Mesothelial cell of epicardium (in vitro differentiated cells): ENCODE data around the gene LBHD2. TPM values are rescaled to one million over a fixed set of nuclear protein-coding genes. Genes with fewer than 3 reads are reported as not detected.

Experiments used
- DNase-seq, 2 experiments: peaks; one replicate each; pipeline ENCODE4 v3.0.0; 2021; ENCODE audit warnings: low spot score in 2 of 2; ENCODE audit not compliant: unreplicated experiment in 2 of 2
- H3K27ac Mint-ChIP-seq: 2 replicates; pipeline ENCODE4 v1.8.0; 2021; ENCODE audit warnings: mixed read lengths
- H3K27me3 Mint-ChIP-seq: 2 replicates; pipeline ENCODE4 v1.8.0; 2021; ENCODE audit warnings: low read depth, mixed read lengths
- H3K36me3 Mint-ChIP-seq: 2 replicates; pipeline ENCODE4 v1.8.0; 2021; ENCODE audit warnings: mixed read lengths
- H3K4me1 Mint-ChIP-seq: 2 replicates; pipeline ENCODE4 v1.8.0; 2021; ENCODE audit warnings: mixed read lengths
- H3K4me3 Mint-ChIP-seq: 2 replicates; pipeline ENCODE4 v1.8.0; 2021; ENCODE audit warnings: mild to moderate bottlenecking, moderate library complexity, mixed read lengths
- H3K9me3 Mint-ChIP-seq: 2 replicates; pipeline ENCODE4 v1.8.0; 2021; ENCODE audit warnings: mixed read lengths
- total RNA-seq: library from RNA; stranded (reverse); gene quantifications from 3 replicates; pipeline ENCODE4 v1.2.1, GENCODE V29; 2021
- TF ChIP-seq, protein P1 (sequence below): fragments of 200-600 bp; sonication (generic); IDR thresholded peaks from one replicate; pipeline ENCODE4 v1.5.0; 2021; ENCODE audit warnings: antibody characterized with exemption; ENCODE audit not compliant: unreplicated experiment

The LBHD2 gene
- total RNA-seq, 1 donor from 2014 or later: not detected

DNA sequence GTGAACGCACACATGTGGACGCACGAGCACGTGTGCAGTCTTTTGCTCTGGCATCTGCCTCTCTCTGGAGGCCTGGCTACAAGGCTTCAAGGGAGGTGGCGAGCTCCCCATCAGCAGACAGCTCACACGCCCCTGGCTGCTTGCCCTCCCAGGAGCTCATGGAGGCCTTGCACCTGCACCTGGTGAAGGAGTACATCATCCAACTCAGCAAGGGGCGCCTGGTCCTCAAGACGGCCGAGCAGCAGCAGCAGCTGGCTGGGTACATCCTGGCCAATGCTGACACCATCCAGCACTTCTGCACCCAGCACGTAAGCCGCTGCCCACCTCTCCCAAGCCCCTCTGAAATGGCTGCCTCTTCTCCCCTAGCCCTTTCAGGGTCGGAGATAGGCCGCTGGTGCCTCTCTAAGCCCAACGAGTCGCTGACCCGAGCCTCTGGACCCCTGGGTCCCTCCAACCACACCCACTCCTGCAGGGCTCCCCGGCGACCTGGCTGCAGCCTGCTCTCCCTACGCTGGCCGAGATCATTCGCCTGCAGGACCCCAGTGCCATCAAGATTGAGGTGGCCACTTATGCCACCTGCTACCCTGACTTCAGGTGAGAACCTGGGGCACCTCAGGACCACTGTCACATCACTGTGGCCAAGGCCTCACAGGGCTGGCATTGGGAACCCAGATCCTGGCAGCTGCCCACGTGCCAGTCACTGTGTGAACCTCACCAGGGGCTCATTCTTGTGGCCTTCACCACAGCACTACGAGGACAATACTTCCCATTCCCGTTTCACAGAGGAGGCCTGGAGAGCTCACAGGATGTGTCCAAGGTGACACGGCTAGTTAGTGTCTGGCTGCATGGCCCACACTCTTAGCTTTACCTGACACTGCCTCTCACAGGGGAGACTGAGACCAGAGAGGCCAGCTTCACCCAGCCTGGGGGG is 49.5 kb downstream of the LBHD2 start:
- Mint-ChIP-seq H3K27me3 (no peaks in the 10 kb centered on the region), H3K36me3 (peaks cover 26% of the 10 kb centered on the region), H3K9me3 (no peaks in the 10 kb centered on the region), H3K4me1 (peaks cover 55% of the 10 kb centered on the region), H3K4me3 (no peak overlapping the region), H3K27ac (no peak overlapping the region)
- no peak for DNase-seq
- TF ChIP-seq, protein P1, sequence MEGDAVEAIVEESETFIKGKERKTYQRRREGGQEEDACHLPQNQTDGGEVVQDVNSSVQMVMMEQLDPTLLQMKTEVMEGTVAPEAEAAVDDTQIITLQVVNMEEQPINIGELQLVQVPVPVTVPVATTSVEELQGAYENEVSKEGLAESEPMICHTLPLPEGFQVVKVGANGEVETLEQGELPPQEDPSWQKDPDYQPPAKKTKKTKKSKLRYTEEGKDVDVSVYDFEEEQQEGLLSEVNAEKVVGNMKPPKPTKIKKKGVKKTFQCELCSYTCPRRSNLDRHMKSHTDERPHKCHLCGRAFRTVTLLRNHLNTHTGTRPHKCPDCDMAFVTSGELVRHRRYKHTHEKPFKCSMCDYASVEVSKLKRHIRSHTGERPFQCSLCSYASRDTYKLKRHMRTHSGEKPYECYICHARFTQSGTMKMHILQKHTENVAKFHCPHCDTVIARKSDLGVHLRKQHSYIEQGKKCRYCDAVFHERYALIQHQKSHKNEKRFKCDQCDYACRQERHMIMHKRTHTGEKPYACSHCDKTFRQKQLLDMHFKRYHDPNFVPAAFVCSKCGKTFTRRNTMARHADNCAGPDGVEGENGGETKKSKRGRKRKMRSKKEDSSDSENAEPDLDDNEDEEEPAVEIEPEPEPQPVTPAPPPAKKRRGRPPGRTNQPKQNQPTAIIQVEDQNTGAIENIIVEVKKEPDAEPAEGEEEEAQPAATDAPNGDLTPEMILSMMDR: no peak

DNA sequence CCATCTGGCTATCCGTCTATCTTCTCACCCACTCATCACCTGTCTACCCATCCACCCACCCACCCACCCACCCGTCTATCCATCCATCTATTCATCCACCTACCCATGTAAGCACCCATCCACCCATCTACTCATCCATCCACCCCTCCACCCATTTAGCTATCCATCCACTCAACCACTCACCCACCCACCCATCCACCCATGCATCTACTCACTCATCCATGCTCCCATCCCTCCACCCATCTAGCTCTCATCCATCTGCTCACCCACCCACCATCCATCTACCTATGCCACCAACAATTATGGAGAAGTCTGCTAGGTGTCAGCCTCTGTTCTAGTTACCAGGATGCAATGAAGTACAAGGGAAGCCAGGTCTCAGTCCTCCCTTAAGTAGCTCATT is 50.4 kb downstream of the LBHD2 start:
- H3K4me3 Mint-ChIP-seq: no peak overlapping the region
- H3K4me1 Mint-ChIP-seq: peaks cover 52% of the 10 kb centered on the region
- DNase-seq: no peak
- H3K27ac Mint-ChIP-seq: no peak overlapping the region
- no peaks in the 10 kb centered on the region for H3K9me3 Mint-ChIP-seq
- TF ChIP-seq, protein P1: no peak
- H3K36me3 Mint-ChIP-seq: peaks cover 26% of the 10 kb centered on the region
- no peaks in the 10 kb centered on the region for H3K27me3 Mint-ChIP-seq

DNA sequence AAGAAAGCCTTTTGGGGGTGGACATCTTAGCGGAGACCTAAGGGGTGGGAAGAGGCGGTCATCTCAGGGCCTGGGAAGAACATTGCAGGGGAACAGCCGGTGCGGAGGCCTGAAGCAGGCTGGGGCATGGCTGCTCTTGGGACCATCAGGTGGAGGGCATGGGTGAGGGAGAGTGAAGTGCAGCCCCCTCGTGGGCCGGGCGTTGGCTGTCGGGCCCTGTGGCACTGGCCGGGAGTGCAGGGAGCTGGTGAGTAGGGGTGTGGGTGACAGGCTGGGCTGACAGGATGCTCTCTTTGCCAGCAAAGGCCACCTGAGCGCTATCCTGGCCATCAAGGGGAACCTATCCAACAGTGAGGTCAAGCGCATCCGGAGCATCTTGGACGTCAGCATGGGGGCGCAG is 50.9 kb downstream of the LBHD2 start:
- TF ChIP-seq, protein P1: no peak
- DNase-seq: no peak
- Mint-ChIP-seq H3K36me3 (peaks cover 26% of the 10 kb centered on the region), H3K27me3 (no peaks in the 10 kb centered on the region), H3K4me1 (peaks cover 52% of the 10 kb centered on the region), H3K27ac (no peak overlapping the region), H3K9me3 (no peaks in the 10 kb centered on the region), H3K4me3 (no peak overlapping the region)

DNA sequence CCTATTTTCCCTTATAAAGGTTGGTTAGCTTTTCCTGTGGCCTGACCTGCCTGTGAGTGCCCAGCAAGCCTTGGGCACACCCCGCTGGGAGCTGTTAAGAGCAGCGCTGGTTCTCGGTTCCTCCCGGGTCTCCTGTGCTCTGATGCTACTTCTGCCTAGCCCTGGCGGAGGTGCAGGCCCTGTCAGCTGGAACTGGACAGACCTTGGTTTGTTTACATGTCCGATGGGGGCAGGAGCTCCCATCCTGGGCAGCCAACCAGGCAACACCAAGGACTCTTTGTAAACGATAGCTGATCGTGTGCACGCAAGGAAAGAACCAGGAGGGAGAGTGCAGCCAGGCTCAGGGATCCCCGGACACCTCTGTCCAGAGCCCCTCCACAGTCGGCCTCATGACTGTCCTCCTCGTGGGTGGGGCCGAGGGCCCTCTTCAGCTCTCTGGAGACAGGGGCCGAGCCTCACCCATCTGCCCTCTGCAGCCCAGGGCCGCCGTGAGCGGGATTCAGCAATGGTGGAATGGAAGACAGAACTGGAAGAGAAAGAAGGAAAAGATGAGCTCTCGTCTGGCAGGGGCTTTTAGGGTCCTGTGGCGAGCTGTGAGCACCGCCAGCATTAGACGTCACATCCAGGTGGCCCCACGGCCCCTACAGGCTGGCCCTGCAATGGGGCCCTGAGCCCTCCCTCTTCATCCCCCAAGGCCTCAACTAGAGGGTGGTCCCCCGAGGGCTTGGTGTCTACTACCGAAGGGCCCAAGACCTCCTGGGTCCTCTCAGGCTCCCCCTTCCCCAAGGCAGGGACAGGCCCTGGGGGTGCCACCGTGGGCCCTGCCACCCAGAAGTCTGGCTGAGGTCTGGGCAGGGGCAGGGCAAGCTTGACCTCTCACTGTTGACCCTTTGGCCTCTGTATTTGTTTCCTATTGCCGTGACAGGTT is 51.6 kb downstream of the LBHD2 start:
- TF ChIP-seq, protein P1: no peak
- peaks cover 26% of the 10 kb centered on the region for H3K36me3 Mint-ChIP-seq
- no peaks in the 10 kb centered on the region for H3K9me3 Mint-ChIP-seq
- peaks cover 48% of the 10 kb centered on the region for H3K4me1 Mint-ChIP-seq
- H3K27ac Mint-ChIP-seq: no peak overlapping the region
- no peaks in the 10 kb centered on the region for H3K27me3 Mint-ChIP-seq
- H3K4me3 Mint-ChIP-seq: no peak overlapping the region
- no peak for DNase-seq

DNA sequence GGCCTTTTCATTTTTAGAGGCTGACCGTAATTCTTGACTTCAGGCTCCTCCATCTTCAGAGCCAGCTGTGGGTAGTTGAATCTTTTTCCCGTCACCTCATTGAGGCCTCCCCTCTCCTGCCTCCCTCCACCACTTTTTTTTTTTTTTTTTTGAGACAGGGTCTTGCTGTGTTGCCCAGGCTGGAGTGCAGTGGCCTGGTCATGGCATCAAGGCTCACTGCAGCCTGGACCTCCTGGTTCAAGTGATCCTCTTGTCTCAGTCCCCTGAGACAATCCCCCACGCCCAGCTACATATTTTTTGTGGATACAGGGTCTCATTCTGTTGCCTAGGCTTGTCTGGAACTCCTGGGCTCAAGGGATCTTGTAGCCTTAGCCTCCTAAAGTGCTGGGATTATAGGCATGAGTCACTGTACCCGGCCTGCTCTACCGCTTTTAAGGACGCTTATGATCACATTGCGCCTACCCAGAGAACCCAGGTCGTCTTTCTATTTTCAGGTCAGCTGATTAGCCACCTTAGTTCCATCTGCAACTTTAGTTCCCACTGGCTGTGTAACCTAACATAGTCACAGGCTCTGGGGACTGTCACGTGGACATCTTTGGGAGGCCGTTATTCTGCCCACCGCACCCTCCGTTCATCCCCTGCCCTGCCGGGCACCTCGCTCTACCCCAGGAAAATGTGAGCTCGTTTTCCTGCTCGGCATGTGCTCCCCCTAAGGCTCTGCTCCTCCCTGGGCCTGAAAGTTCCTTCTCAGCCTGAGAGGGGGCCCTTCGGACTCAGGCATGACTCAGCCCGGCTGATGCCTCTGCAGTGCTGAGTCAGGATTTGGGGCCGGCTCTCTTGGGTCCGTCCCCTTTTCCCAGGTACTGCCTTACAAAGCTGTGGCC is 52.6 kb downstream of the LBHD2 start:
- TF ChIP-seq, protein P1: no peak
- no peaks in the 10 kb centered on the region for H3K9me3 Mint-ChIP-seq
- no peak for DNase-seq
- peak overlapping the region; percentile 6 for H3K4me3 Mint-ChIP-seq
- no peaks in the 10 kb centered on the region for H3K27me3 Mint-ChIP-seq
- H3K27ac Mint-ChIP-seq: peak overlapping the region; percentile 76
- H3K36me3 Mint-ChIP-seq: peaks cover 26% of the 10 kb centered on the region
- peaks cover 47% of the 10 kb centered on the region for H3K4me1 Mint-ChIP-seq
